A204.1 (cell line): Measurements from ENCODE around the gene PSMG2.

Experiments
- FAIRE-seq: peaks from 2 replicates; lab custom pipeline; 2012; peaks lifted over from hg19 to GRCh38; lab: Jason Lieb, UNC

PSMG2 gene, protein sequence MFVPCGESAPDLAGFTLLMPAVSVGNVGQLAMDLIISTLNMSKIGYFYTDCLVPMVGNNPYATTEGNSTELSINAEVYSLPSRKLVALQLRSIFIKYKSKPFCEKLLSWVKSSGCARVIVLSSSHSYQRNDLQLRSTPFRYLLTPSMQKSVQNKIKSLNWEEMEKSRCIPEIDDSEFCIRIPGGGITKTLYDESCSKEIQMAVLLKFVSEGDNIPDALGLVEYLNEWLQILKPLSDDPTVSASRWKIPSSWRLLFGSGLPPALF

GRCh38 chr18:12702221-12703095 is at the start of gene PSMG2, which contains the start of gene CEP76:
TSS of gene PSMG2 (plus strand) at chr18:12703042. CDS start at chr18:12703108, 66 bp downstream.
TSS of gene CEP76 (minus strand) at chr18:12702723. CDS start at chr18:12702548, 175 bp downstream.
- FAIRE-seq, result no peak

DNA sequence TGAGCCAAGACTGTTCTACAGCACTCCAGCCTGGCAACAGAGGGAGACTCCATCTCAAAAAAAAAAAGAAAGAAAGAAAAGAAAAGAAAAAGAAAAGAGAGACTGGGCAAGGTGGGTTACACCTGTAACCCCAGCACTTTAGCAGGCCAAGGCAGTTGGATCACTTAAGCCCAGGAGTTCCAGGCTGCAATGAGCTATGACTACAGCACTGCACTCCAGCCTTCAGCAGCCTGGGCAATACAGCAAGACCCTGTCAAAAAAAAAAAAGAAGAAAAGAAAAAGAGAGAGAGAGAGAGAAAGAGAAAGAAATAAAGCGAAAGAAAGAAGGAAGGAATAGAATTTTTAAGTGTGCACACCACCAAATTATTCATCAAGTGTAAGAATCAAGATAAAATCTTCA is 47.9 kb upstream of the PSMG2 start:
- no peak for FAIRE-seq

- FAIRE-seq, result no peak
These were observed 46.3 kb upstream of the PSMG2 start for GRCh38 chr18:12656605-12656937.

- no peak for FAIRE-seq
These were observed 45.7 kb upstream of the PSMG2 start for GRCh38 chr18:12656938-12657683.

DNA sequence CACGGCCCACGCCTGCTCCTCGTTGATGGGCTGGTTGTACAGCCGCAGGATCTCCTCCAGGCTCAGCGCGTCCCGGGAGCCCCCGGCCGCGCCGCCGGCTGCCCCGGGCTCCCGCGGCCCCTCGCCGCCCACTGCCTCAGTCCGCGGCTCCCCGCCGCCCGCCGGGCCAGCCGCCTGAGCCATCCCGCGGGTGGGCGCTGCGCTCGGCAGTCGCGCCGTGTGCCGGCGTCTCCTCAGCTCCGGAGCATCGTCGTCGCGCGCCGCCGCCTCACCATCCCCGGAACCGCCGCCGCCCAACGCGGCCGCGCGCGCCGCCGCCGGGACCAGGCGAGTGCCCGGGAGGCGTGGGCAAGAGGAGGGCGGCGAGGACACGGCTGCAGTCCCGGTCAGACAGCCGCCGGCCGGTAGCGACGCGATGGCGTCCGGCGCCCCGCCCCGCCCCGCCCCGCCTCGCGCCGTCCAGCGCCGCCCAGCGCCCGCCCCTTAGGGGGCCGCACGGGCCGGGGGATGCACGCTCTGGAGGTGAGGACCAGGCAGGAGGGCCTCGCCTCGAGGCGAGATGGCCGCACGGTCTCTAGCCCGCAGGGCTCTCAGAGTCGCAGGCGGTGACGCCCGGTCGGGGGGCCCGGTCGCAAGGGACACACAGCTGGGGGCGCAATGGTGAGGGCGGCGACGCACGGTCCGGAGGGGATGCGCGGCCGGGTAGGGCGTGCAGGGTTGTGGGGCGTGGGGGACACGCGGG is 45.0 kb upstream of the PSMG2 start, which contains the start of gene SPIRE1:
TSS of gene SPIRE1 (minus strand) at position 424 of the 742 bp plus-strand sequence. CDS start at position 183, 241 bp downstream.
- no peak for FAIRE-seq

DNA sequence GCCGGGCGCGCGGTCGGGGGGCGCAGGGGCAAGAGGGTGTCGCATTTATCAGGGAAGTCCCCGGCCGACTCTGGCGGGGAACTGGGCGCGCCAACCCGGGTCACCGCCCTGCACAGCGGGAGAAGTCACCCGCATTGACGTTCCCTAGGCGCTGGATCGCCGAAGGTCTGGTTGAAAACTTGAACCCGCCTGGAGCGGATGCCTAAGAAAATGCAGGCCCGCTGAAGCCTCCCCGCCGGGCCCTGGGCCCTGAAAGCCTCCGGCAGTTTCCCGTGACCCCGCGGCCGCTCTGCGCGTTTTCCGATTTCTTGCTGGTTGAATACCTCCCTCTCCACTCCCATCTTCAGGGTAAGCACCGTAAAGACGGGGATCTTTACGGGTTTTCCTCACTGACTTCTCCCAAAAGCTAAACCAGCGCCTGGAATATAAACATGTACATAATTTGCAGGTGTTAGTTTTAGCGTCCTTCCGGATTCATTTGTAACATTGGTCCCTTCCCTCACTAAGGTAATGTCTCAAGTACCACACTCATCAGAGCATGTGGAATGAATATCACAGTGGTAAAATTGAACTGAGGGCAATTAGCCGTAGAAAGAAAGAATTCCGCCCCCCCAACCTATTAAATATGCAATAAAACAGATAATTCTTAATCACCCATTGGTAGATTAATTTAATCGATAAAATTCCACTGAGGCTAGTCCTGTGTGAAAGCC is 44.3 kb upstream of the PSMG2 start:
- no peak for FAIRE-seq

GRCh38 chr18:12659904-12660605 is 42.8 kb upstream of the PSMG2 start:
- peak; percentile 97 for FAIRE-seq

GRCh38 chr18:12668041-12668440 is 34.8 kb upstream of the PSMG2 start:
- FAIRE-seq, result no peak

GRCh38 chr18:12679183-12679786 is 23.6 kb upstream of the PSMG2 start:
- FAIRE-seq, result no peak

DNA sequence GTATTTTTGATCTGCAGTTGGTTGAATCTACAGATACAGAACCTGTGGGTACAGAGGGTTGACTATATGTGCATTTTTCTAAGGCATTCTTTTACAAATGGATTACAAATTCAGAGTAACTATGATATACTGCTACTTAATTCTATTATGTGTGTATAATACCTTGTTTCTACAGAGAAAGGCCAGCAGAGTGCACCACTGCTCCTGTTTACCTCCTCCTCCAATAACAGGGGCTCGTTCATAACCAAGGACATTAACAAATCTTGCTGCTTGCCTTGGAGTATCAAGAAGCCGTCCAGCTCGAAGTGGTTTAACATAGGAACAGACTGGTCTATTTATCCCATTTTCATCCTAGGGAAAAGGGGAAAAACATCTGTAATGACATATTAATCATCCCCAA is 16.7 kb upstream of the PSMG2 start:
- FAIRE-seq, result peak; percentile 65

GRCh38 chr18:12689256-12689850 is 13.5 kb upstream of the PSMG2 start:
- no peak for FAIRE-seq

DNA sequence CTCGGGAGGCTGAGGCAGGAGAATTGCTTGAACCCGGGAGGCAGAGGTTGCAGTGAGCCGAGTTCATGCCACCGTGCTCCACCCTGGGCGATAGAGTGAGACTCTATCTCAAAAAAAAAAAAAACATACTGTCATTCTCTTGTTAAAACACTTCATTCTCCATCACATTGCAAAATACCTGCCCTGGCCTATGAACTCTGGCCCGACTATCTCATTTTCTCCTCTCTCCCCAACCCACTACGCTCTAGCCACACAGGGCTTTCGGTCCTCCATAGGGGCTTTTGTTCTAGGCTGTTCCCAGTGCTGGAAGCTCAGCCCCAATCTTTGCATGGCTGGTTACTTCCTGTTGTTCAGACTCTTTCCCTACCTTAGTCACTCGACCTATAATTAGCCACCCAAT is 10.6 kb upstream of the PSMG2 start:
- no peak for FAIRE-seq

GRCh38 chr18:12694032-12694431 is 8.8 kb upstream of the PSMG2 start:
- no peak for FAIRE-seq

- FAIRE-seq, result no peak
These were observed 3.1 kb upstream of the PSMG2 start for GRCh38 chr18:12699747-12700146.

GRCh38 chr18:12701161-12701560 is 1.7 kb upstream of the PSMG2 start:
- FAIRE-seq, result no peak

GRCh38 chr18:12703096-12703567 is 290 bp downstream of the PSMG2 start:
- FAIRE-seq, result no peak

- no peak for FAIRE-seq
These were observed 822 bp downstream of the PSMG2 start for GRCh38 chr18:12703664-12704063.

DNA sequence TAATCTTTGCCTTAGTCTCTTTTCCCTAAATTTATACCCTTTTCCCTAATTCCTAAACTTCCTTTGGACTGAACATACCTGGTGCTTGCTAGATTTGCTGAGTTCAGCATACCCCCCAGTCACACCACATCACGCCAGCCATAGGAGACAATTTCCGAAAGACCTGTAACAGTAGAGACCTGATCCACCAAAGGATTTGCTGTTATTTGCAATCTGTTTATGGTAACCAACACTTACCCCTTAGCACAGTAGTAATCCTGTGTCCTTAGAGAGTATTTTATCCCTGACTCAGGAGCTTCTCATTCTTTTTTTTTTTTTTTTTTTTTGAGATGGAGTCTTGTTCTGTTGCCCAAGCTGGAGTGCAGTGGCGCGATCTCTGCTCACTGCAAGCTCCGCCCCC is 8.6 kb downstream of the PSMG2 start:
- no peak for FAIRE-seq

- FAIRE-seq, result no peak
These were observed 18.8 kb downstream of the PSMG2 start for GRCh38 chr18:12721495-12722275.
